SJSA1 (cell line): ENCODE results near the gene SLC25A11. TPM values are rescaled to one million over a fixed set of nuclear protein-coding genes. Genes with fewer than 3 reads are reported as not detected.

Experiments
- DNase-seq, 2 experiments: peaks; one replicate each; pipeline ENCODE4 v3.0.0-alpha.2; 2015 to 2020; ENCODE audit warnings: low spot score in 2 of 2, low read depth in 1 of 2
- H3K27ac ChIP-seq: fragments of 250-450 bp; sonication (Bioruptor Pico); 2 replicates; pipeline ENCODE4 v1.5.1; 2020; ENCODE audit warnings: mild to moderate bottlenecking, moderate library complexity
- H3K27me3 ChIP-seq: fragments of 250-450 bp; sonication (Bioruptor Pico); replicated peaks from 2 replicates; pipeline ENCODE4 v1.5.1; 2020; ENCODE audit warnings: mild to moderate bottlenecking, moderate library complexity
- H3K36me3 ChIP-seq: fragments of 250-450 bp; sonication (Bioruptor Pico); 2 replicates; pipeline ENCODE4 v1.5.1; 2020; ENCODE audit warnings: mild to moderate bottlenecking
- H3K4me1 ChIP-seq: fragments of 250-450 bp; sonication (Bioruptor Pico); replicated peaks from 2 replicates; pipeline ENCODE4 v1.6.1; 2021; ENCODE audit warnings: mild to moderate bottlenecking
- H3K4me3 ChIP-seq: fragments of 250-450 bp; sonication (Bioruptor Pico); 2 replicates; pipeline ENCODE4 v1.5.1; 2020; ENCODE audit warnings: mild to moderate bottlenecking
- H3K9me3 ChIP-seq: fragments of 250-450 bp; sonication (Bioruptor Pico); replicated peaks from 2 replicates; pipeline ENCODE4 v1.5.1; 2020; ENCODE audit warnings: mild to moderate bottlenecking
- total RNA-seq: library from RNA; depleted of rRNA; stranded (reverse); fragments of >200 nt; shearing (Covaris generic); gene quantifications from 2 replicates; pipeline ENCODE4 v1.2.3, GENCODE V29; 2014; rRNA removed

Gene SLC25A11
- total RNA-seq = 67.6 and 68.4 TPM in 2 replicates

- H3K9me3 ChIP-seq = no peaks in the 10 kb centered on the region
- no peaks in the 10 kb centered on the region for H3K27me3 ChIP-seq
- H3K4me3 ChIP-seq = peak within 1 kb of the TSS; percentile 59
- peaks cover 29% of the 10 kb centered on the region for H3K4me1 ChIP-seq
- DNase-seq = peak; percentile 97 to 99
- peaks cover 62% of the 10 kb centered on the region for H3K36me3 ChIP-seq
- peak within 1 kb of the TSS; percentile 79 for H3K27ac ChIP-seq
Observed at GRCh38 chr17:4939796-4940554, at the start of gene SLC25A11, which contains the start of gene RNF167. TSS of gene SLC25A11 (minus strand) at chr17:4940046. CDS start at chr17:4939910, 136 bp downstream. TSS of gene RNF167 (plus strand) at chr17:4940268. CDS start at chr17:4940910, 642 bp downstream.

DNA sequence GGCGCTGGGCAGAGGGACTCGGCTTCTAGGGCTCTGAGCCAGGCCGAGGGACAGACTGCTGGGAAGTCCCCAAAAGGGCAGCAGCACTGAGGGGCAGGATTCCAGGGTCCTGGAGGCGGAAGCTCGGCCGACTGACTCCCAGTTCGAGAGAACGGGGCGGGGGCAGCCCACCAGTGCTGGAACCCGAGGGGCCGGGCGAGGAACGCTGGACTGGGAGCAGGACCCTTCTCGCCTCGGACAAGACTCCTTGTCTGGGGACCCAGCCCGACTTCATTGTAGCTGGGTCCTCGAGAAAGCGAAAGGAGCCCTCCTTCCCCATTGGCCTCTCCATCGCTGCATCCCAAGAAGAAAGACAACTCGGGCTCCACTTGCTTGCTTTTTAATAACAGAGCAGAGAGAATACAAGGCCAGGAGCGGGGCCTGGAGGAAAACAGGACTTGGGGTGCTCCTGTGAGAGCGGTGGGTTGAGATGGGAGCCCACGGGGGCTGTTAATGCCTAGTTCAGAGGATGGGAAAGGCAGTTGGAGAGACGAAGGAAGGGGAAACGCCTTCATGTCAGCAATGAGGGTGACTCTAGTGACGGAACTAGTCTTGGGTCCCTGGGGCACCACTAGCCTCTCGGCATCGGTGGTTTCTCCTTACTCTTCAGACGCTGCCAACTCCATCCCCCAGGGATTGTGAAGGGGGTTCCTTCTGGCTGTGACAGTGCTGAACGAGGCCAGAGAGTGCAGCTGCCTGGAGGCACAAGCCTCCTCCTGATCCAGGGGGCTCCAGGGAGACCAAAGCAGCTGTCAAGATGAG lies 48.1 kb upstream of the SLC25A11 start:
- no peak for DNase-seq
- peaks cover 23% of the 10 kb centered on the region for H3K36me3 ChIP-seq
- H3K9me3 ChIP-seq = no peaks in the 10 kb centered on the region
- H3K4me3 ChIP-seq = peak overlapping the region; percentile 60
- H3K27ac ChIP-seq = peak overlapping the region; percentile 52
- no peaks in the 10 kb centered on the region for H3K27me3 ChIP-seq
- peaks cover 50% of the 10 kb centered on the region for H3K4me1 ChIP-seq

- Histone ChIP-seq H3K9me3 (no peaks in the 10 kb centered on the region), H3K4me1 (peaks cover 58% of the 10 kb centered on the region), H3K36me3 (peaks cover 31% of the 10 kb centered on the region), H3K27me3 (no peaks in the 10 kb centered on the region), H3K27ac (peak within 1 kb of the TSS; percentile 52), H3K4me3 (peak within 1 kb of the TSS; percentile 60)
- DNase-seq = peak; percentile 88 to 89
Observed at GRCh38 chr17:4986951-4987766, 47.3 kb upstream of the SLC25A11 start, which contains the start of gene CAMTA2. TSS of gene CAMTA2 (minus strand) at chr17:4987675. CDS start at chr17:4986222, 1,453 bp downstream.

- Histone ChIP-seq H3K27me3 (no peaks in the 10 kb centered on the region), H3K27ac (peak overlapping the region; percentile 52), H3K36me3 (peaks cover 35% of the 10 kb centered on the region), H3K4me3 (peak overlapping the region; percentile 60), H3K9me3 (no peaks in the 10 kb centered on the region), H3K4me1 (peaks cover 58% of the 10 kb centered on the region)
- DNase-seq = peak in 1 of 2 experiments; percentile 25
Observed at GRCh38 chr17:4986403-4986802, 46.6 kb upstream of the SLC25A11 start.

GRCh38 chr17:4982305-4982704 lies 42.5 kb upstream of the SLC25A11 start:
- Histone ChIP-seq H3K27ac (no peak overlapping the region), H3K36me3 (peaks cover 67% of the 10 kb centered on the region), H3K9me3 (no peaks in the 10 kb centered on the region), H3K4me3 (no peak overlapping the region), H3K4me1 (peaks cover 48% of the 10 kb centered on the region), H3K27me3 (no peaks in the 10 kb centered on the region)
- no peak for DNase-seq

- Histone ChIP-seq H3K4me3 (no peak overlapping the region), H3K4me1 (peaks cover 33% of the 10 kb centered on the region), H3K27me3 (no peaks in the 10 kb centered on the region), H3K36me3 (peaks cover 71% of the 10 kb centered on the region), H3K9me3 (no peaks in the 10 kb centered on the region), H3K27ac (no peak overlapping the region)
- peak in 1 of 2 experiments; percentile 50 for DNase-seq
Observed at GRCh38 chr17:4980644-4981216, 40.9 kb upstream of the SLC25A11 start.

DNA sequence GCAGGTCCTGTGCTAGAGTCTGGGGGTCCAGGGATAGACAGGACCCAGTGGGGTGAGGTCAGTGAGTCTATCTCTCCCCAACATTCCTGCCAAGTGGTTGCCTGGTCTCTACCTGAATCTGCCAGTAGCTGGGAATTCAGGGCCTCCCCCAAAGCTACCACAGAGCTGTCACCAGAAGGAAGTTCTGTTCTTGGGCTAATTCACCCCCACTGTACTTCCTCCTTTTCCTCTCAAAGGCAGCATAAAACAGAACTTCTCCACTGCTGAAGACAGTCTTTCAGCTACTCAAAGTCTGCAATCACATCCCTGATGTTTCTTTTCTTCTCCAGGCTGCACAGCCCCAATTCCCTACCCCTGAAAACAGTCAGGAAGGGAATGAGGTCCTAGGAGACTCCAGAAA lies 38.9 kb upstream of the SLC25A11 start:
- no peak for DNase-seq
- H3K36me3 ChIP-seq = peaks cover 78% of the 10 kb centered on the region
- no peaks in the 10 kb centered on the region for H3K27me3 ChIP-seq
- peaks cover 20% of the 10 kb centered on the region for H3K4me1 ChIP-seq
- no peak overlapping the region for H3K4me3 ChIP-seq
- no peak overlapping the region for H3K27ac ChIP-seq
- H3K9me3 ChIP-seq = no peaks in the 10 kb centered on the region

GRCh38 chr17:4974115-4974670 lies 34.3 kb upstream of the SLC25A11 start:
- Histone ChIP-seq H3K27ac (no peak overlapping the region), H3K9me3 (no peaks in the 10 kb centered on the region), H3K4me1 (peaks cover 21% of the 10 kb centered on the region), H3K36me3 (peaks cover 87% of the 10 kb centered on the region), H3K27me3 (no peaks in the 10 kb centered on the region), H3K4me3 (no peak overlapping the region)
- no peak for DNase-seq

DNA sequence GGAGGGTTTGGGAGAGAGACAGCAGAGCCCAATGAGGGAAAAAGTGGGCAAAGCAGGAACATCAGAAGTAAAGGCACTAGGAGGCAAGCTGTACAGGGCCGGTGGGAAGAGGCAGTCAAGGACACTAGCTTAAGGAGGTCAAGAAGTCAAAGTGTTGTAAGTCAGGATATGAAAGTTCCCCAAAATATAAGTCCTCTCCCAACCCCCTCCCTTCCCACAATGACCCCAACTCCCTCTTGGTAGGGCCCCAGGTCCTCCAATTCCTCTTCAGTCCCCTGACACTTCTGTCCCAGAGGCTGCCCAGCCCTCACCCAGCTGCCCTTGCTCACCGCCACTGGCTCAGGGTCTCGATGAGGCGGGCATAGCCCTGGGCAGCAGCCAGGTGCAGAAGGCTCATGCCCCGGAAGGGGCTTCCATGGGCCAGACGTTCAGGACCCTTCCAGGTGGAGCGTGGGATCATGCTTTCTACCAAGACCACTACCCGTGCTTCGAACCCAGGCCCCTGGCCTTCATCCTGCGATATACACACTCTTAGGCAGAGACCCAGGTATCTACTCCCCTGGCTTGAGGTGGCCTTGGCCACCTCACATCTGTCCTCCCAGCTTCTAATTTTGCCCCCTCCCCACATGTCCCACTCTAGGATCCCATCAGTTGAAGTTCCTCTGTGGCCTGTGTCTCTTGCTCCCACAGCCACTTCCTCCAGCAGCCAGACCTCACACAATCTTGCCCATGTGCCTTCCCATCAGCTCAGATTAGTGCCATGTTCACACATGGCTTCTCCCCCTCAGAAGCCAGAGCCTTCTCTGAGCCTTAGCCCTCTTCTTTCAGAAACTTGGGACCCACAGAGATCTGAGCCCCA lies 33.6 kb upstream of the SLC25A11 start:
- Histone ChIP-seq H3K36me3 (peaks cover 83% of the 10 kb centered on the region), H3K27ac (no peak overlapping the region), H3K27me3 (no peaks in the 10 kb centered on the region), H3K4me3 (no peak overlapping the region), H3K9me3 (no peaks in the 10 kb centered on the region), H3K4me1 (peaks cover 25% of the 10 kb centered on the region)
- DNase-seq = no peak

DNA sequence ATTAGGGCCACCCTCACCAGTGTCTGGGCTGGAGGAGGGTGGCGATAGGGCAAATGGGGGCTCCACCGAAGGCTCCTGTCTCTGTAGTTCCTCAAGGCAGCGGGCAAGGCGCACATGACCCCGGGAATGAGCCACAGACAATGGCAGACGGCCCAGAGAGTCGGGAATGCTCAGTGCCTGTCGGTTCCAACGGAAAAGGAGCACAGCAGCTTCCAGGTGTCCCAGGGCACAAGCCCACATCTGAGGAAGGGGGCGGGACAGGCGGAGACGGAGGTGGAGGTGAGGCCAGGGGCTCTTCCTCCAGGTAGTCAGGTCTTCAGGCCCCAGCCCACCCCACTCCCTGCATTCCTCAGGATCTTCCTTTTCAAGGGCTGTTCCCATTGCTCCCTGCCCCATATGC lies 32.9 kb upstream of the SLC25A11 start:
- Histone ChIP-seq H3K4me1 (peaks cover 27% of the 10 kb centered on the region), H3K4me3 (no peak overlapping the region), H3K27me3 (no peaks in the 10 kb centered on the region), H3K9me3 (no peaks in the 10 kb centered on the region), H3K36me3 (peaks cover 83% of the 10 kb centered on the region), H3K27ac (no peak overlapping the region)
- no peak for DNase-seq

- H3K4me1 ChIP-seq = peaks cover 27% of the 10 kb centered on the region
- no peak overlapping the region for H3K27ac ChIP-seq
- H3K9me3 ChIP-seq = no peaks in the 10 kb centered on the region
- DNase-seq = no peak
- H3K27me3 ChIP-seq = no peaks in the 10 kb centered on the region
- H3K4me3 ChIP-seq = no peak overlapping the region
- H3K36me3 ChIP-seq = peaks cover 83% of the 10 kb centered on the region
Observed at GRCh38 chr17:4972322-4972721, 32.5 kb upstream of the SLC25A11 start.

- peaks cover 29% of the 10 kb centered on the region for H3K4me1 ChIP-seq
- no peak overlapping the region for H3K27ac ChIP-seq
- no peak for DNase-seq
- H3K4me3 ChIP-seq = no peak overlapping the region
- no peaks in the 10 kb centered on the region for H3K27me3 ChIP-seq
- no peaks in the 10 kb centered on the region for H3K9me3 ChIP-seq
- peaks cover 81% of the 10 kb centered on the region for H3K36me3 ChIP-seq
Observed at GRCh38 chr17:4971826-4972225, 32.0 kb upstream of the SLC25A11 start.
